Esophagus (tissue), 2 donors: ENCODE data around the gene RPS24. TPM values are rescaled to one million over a fixed set of nuclear protein-coding genes. Genes with fewer than 3 reads are reported as not detected.
"Not testable (repeated sequence)": the region's sequence is repeated elsewhere in the genome, so short reads cannot be mapped to it uniquely, and the experiment has no call there.

ENCODE experiments used
- H3K27ac ChIP-seq, 2 donors: one replicate each; pipeline ENCODE4 v1.5.1; 2013; ENCODE audit warnings: low read depth in 2 of 2, mild to moderate bottlenecking in 2 of 2, inconsistent platforms in 1 of 2, low read length in 1 of 2, moderate library complexity in 1 of 2
- H3K27me3 ChIP-seq, 2 donors: one replicate each; pipeline ENCODE4 v1.6.1; 2013; ENCODE audit warnings: low read length in 2 of 2, control low read depth in 1 of 2, mild to moderate bottlenecking in 1 of 2; ENCODE audit not compliant: insufficient read depth in 2 of 2, control insufficient read depth in 1 of 2
- H3K36me3 ChIP-seq, 2 donors: one replicate each; pipeline ENCODE4 v1.6.1; 2013; ENCODE audit warnings: low read length in 1 of 2; ENCODE audit not compliant: control insufficient read depth in 2 of 2, insufficient read depth in 2 of 2
- H3K4me1 ChIP-seq, 2 donors: one replicate each; pipeline ENCODE4 v1.6.1; 2013; ENCODE audit warnings: low read length in 1 of 2; ENCODE audit not compliant: control insufficient read depth in 2 of 2, insufficient read depth in 2 of 2
- H3K4me3 ChIP-seq, 2 donors: one replicate each; pipeline ENCODE4 v1.5.1; 2013; ENCODE audit warnings: low read length in 2 of 2, mild to moderate bottlenecking in 2 of 2, low read depth in 1 of 2, moderate library complexity in 1 of 2
- H3K9me3 ChIP-seq, 2 donors: one replicate each; pipeline ENCODE4 v1.6.1; 2013; ENCODE audit warnings: mild to moderate bottlenecking in 2 of 2, low read depth in 1 of 2, low read length in 1 of 2, moderate library complexity in 1 of 2; ENCODE audit not compliant: control insufficient read depth in 2 of 2, insufficient read depth in 1 of 2
- WGBS, 2 donors: extraction: QIAGEN DNeasy Blood & Tissue Kit; methylation state at CpG; one replicate each; pipeline ENCODE4 v1.1.7; 2013; 5-methylcytosine and 5-hydroxymethylcytosine counted together
- polyA plus RNA-seq, 2 donors: library from polyadenylated mRNA; stranded (reverse); fragments of 200-250 nt; gene quantifications; one replicate each; pipeline ENCODE4 v1.2.3, GENCODE V29; 2013
- donor health status: healthy with polysubstance abuse.
- donor health status: Bipolar disorder and iron deficiency.

The RPS24 gene
- polyA plus RNA-seq, 2 donors: 5,326 to 6,767 TPM

GRCh38 chr10:78075806-78076205 is 42.1 kb downstream of the RPS24 start:
- H3K27me3 ChIP-seq, H3K4me3 ChIP-seq, H3K36me3 ChIP-seq, H3K4me1 ChIP-seq, H3K9me3 ChIP-seq, H3K27ac ChIP-seq: not testable (repeated sequence)
- 95 to 96% methylated on average over 13 to 28 of the region's 29 CpGs for WGBS, 2 donors

- 80 to 87% methylated on average over 4 of the region's 4 CpGs for WGBS, 2 donors
- H3K4me1 ChIP-seq: no peaks in the 10 kb centered on the region
- H3K9me3 ChIP-seq: no peaks in the 10 kb centered on the region
- no peak overlapping the region for H3K4me3 ChIP-seq
- H3K27me3 ChIP-seq: no peaks in the 10 kb centered on the region
- no peak overlapping the region for H3K27ac ChIP-seq
- no peaks in the 10 kb centered on the region for H3K36me3 ChIP-seq
These were observed 45.1 kb downstream of the RPS24 start for GRCh38 chr10:78078539-78079330.

DNA sequence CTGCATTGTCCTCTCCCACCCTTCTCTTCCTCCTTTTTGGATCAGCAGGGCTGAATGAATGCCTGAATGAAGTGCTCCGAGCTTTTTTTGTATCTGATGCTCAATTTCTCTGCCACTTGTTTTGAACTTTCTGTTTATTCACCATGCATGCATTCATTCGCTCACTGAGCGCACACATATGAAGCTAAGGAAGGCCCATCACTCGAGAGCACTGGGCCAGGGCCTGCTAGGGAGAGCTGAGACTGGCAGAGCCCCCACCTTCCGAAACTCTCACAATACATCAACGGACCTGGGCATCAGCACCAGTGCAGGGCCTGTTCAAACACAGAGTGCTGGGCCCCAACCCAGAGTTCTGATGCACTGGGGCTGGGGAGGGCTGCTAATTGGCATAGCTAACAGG is 45.7 kb downstream of the RPS24 start:
- 89 to 90% methylated on average over 6 of the region's 6 CpGs for WGBS, 2 donors

GRCh38 chr10:78081292-78081691 is 47.6 kb downstream of the RPS24 start:
- H3K9me3 ChIP-seq: no peaks in the 10 kb centered on the region
- no peak overlapping the region for H3K4me3 ChIP-seq
- no peaks in the 10 kb centered on the region for H3K27me3 ChIP-seq
- 46 to 61% methylated on average over 3 of the region's 3 CpGs for WGBS, 2 donors
- no peaks in the 10 kb centered on the region for H3K36me3 ChIP-seq
- H3K4me1 ChIP-seq: no peaks in the 10 kb centered on the region
- no peak overlapping the region for H3K27ac ChIP-seq

More for the DNA sequence above, 45.7 kb downstream of the RPS24 start:
- no peaks in the 10 kb centered on the region for H3K27me3 ChIP-seq
- H3K36me3 ChIP-seq: no peaks in the 10 kb centered on the region
- H3K9me3 ChIP-seq: no peaks in the 10 kb centered on the region
- H3K4me1 ChIP-seq: no peaks in the 10 kb centered on the region
- no peak overlapping the region for H3K27ac ChIP-seq
- no peak overlapping the region for H3K4me3 ChIP-seq

DNA sequence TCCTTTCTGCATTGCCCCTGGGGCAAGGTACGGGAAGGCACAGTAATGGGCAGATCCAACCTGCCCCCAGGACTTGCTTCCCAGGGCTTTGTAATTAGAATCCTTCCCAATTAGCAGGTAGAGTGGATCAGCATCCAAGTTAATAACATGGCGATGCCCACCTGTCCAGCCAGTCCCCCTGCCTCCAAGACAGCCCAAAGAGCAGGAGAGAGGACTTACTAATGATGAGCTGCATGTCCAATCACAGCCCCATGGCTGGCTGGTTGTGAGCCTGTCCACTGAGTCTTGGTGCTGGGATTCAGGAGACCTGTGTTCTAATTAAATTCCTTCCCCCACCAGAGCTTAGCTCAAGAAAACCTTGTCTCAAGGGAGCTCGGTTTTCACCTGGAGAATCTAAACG is 49.0 kb downstream of the RPS24 start:
- Histone ChIP-seq H3K27me3 (no peaks in the 10 kb centered on the region), H3K36me3 (no peaks in the 10 kb centered on the region), H3K9me3 (no peaks in the 10 kb centered on the region), H3K27ac (no peak overlapping the region), H3K4me1 (no peaks in the 10 kb centered on the region), H3K4me3 (no peak overlapping the region)
- WGBS, 2 donors: 79 to 84% methylated on average over 4 of the region's 4 CpGs

Other genes starting within 250 kb of the RPS24 start
- 10 to 100 TPM; 13.9 to 17.4 TPM for gene DLG5, start 107.1 kb upstream of the RPS24 start, polyA plus RNA-seq
- gene POLR3A, start 4.3 kb upstream of the RPS24 start, polyA plus RNA-seq: 1 to 10 TPM; 3.4 to 3.6 TPM